Spinal cord (tissue), 10 donors: ENCODE data around the gene APOOL. TPM values are rescaled to one million over a fixed set of nuclear protein-coding genes. Genes with fewer than 3 reads are reported as not detected.
A peak's percentile ranks its signal among the peaks of the same experiment; 100 is the strongest.
"Not testable (repeated sequence)": the region's sequence is repeated elsewhere in the genome, so short reads cannot be mapped to it uniquely, and the experiment has no call there.

ENCODE experiments used
- DNase-seq, 6 donors: peaks; one replicate each; pipeline versions ENCODE4 v3.0.0 to v3.0.0-alpha.2; 2013 to 2015; ENCODE audit warnings: low spot score in 6 of 6, low read depth in 4 of 6
- H3K27ac ChIP-seq: one replicate; pipeline ENCODE4 v1.5.1; 2013; ENCODE audit warnings: low read depth, low read length, control low read depth
- H3K27me3 ChIP-seq: one replicate; pipeline ENCODE4 v1.6.1; 2013; ENCODE audit warnings: low read length; ENCODE audit not compliant: control insufficient read depth, insufficient read depth
- H3K36me3 ChIP-seq: one replicate; pipeline ENCODE4 v1.6.1; 2013; ENCODE audit warnings: low read length; ENCODE audit not compliant: control insufficient read depth, insufficient read depth
- H3K4me1 ChIP-seq: one replicate; pipeline ENCODE4 v1.6.1; 2013; ENCODE audit warnings: low read length; ENCODE audit not compliant: control insufficient read depth, insufficient read depth
- H3K4me3 ChIP-seq: one replicate; pipeline ENCODE4 v1.5.1; 2013; ENCODE audit warnings: low read depth, low read length, control low read depth
- H3K9me3 ChIP-seq: one replicate; pipeline ENCODE4 v1.6.1; 2013; ENCODE audit warnings: low read length; ENCODE audit not compliant: control insufficient read depth, insufficient read depth
- WGBS: methylation state at CpG from one replicate; pipeline ENCODE4 v1.1.5; 2013; ENCODE audit warnings: missing lambda C conversion rate; ENCODE audit not compliant: insufficient coverage; 5-methylcytosine and 5-hydroxymethylcytosine counted together
- long read RNA-seq, 4 donors: transcript quantifications; one replicate each; lab custom pipeline, GENCODE V29; 2026
- polyA plus RNA-seq, 2 donors: library from polyadenylated mRNA; unstranded; fragments of 120-200 nt; gene quantifications; one replicate each; pipeline ENCODE4 v1.2.1, GENCODE V29; 2013; ENCODE audit not compliant: insufficient read length in 2 of 2
- total RNA-seq, 2 donors: library from RNA; depleted of rRNA in 1 of 2; stranded (reverse); fragments of 120-200 nt in 1 of 2; fragments of >200 nt in 1 of 2; gene quantifications; one replicate each; pipeline versions ENCODE4 v1.2.3 to v1.2.4, GENCODE V29; 2013 to 2014
- donor health status: healthy.

APOOL gene
- 10 to 100 TPM; 14.5 to 20.8 TPM for total RNA-seq
- 10 to 100 TPM; 19.3 to 21.3 TPM for polyA plus RNA-seq
- long read RNA-seq, donor 1, partial matches to known transcripts: 6 of 29 reads
- long read RNA-seq, donor 1, other reads (novel, unspliced or antisense): 21 of 29 reads
- long read RNA-seq, donor 2: 0 reads
- long read RNA-seq, donor 3: 0 reads
- long read RNA-seq, donor 4: 0 reads

DNA sequence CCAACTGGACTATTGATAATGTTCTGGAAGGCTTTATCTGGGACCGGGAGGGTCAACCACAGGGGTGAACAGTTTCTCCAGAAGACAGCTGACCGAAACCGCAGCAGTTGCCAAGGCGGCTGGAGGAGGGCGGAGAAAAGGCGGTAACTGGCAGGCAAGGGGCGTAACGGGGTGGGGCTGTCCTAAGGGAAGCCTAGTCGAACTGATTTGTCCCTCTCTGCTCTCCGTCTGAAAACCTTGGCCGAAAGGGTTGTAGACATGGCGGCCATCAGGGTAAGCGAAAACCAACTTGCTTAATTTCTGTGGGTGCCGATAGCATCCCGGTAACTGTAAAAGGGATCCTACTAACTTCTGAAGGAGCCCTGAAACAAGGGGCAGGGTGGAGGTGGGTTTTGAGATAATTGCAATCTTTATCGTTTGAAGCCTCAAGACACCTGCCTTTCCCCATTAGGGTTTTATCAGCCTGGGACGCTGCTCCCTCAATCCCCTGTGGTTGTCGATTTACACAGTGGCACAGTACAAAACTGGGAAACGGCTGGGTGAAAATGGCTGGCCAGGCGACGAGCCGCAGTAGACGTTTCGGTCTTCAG, at the start of gene APOOL:
Gene APOOL, plus strand, starts transcription at position 223 of the 590 bp plus-strand sequence. Its CDS starts 36 bp downstream, at position 259.
- H3K9me3 ChIP-seq: peaks cover 2% of the 10 kb centered on the region
- peaks cover 2% of the 10 kb centered on the region for H3K4me1 ChIP-seq
- peak within 1 kb of the TSS; percentile 57 for H3K27ac ChIP-seq
- DNase-seq: peak; percentile 66 to 96 (median 76)
- no peaks in the 10 kb centered on the region for H3K27me3 ChIP-seq
- H3K4me3 ChIP-seq: peak within 1 kb of the TSS; percentile 62
- no peaks in the 10 kb centered on the region for H3K36me3 ChIP-seq
- 27% methylated on average over 15 of the region's 24 CpGs for WGBS

- Histone ChIP-seq H3K36me3 (no peaks in the 10 kb centered on the region), H3K27me3 (no peaks in the 10 kb centered on the region), H3K9me3 (no peaks in the 10 kb centered on the region), H3K27ac (no peak overlapping the region), H3K4me1 (no peaks in the 10 kb centered on the region), H3K4me3 (no peak overlapping the region)
- WGBS: no CpG with 5 or more reads among the region's 1 CpG
- DNase-seq: no peak
These were observed 47.4 kb upstream of the APOOL start for GRCh38 chrX:84956304-84956703.

DNA sequence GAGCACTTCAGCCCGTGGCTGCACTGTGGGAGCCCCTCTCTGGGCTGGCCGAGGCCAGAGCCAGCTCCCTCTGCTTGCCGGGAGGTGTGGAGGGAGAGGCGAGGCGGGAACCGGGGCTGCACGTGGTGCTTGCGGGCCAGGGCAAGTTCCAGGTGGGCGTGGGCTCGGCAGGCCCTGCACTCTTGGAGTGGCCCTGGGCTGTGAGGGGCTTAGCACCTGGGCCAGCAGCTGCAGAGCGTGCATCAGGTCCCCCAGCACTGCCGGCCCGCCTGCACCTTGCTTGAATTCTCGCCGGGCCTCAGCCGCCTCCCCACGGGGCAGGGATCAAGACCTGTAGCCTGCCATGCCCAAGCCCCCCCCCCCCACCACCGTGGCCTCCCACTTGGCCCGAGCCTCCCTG, 28.9 kb upstream of the APOOL start:
- no peak for DNase-seq
- Histone ChIP-seq H3K36me3 (no peaks in the 10 kb centered on the region), H3K4me1 (no peaks in the 10 kb centered on the region), H3K27ac (no peak overlapping the region), H3K4me3 (no peak overlapping the region), H3K27me3 (no peaks in the 10 kb centered on the region), H3K9me3 (no peaks in the 10 kb centered on the region)
- WGBS: 91% methylated on average over 15 of the region's 19 CpGs

- not testable (repeated sequence) for H3K4me3 ChIP-seq, H3K4me1 ChIP-seq, H3K27me3 ChIP-seq, DNase-seq, H3K27ac ChIP-seq, H3K9me3 ChIP-seq, H3K36me3 ChIP-seq
- WGBS: 100% methylated on average over 1 of the region's 5 CpGs
These were observed 11.9 kb upstream of the APOOL start for GRCh38 chrX:84991739-84992138.

DNA sequence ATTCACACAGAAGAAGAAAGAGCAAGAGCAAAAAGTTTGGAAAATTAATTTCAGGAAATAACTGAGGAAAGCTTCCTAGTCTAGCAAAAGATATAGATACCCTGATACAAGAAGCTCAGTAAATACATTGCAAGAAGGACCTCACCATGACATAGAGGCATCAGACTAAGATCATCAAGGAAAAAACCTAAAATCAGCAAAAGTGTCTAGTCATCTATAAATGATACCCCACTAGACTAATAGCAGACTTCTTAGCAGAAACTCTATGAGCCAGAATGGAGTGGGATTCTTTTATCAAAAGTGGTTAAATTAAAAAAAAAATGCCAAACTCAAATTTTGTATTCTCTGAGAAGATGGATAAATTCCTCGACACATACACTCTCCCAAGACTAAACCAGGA, 10.5 kb upstream of the APOOL start:
- H3K9me3 ChIP-seq: no peaks in the 10 kb centered on the region
- no peak for DNase-seq
- H3K4me3 ChIP-seq: no peak overlapping the region
- no peaks in the 10 kb centered on the region for H3K27me3 ChIP-seq
- no CpG with 5 or more reads among the region's 1 CpG for WGBS
- no peak overlapping the region for H3K27ac ChIP-seq
- H3K36me3 ChIP-seq: no peaks in the 10 kb centered on the region
- H3K4me1 ChIP-seq: no peaks in the 10 kb centered on the region

DNA sequence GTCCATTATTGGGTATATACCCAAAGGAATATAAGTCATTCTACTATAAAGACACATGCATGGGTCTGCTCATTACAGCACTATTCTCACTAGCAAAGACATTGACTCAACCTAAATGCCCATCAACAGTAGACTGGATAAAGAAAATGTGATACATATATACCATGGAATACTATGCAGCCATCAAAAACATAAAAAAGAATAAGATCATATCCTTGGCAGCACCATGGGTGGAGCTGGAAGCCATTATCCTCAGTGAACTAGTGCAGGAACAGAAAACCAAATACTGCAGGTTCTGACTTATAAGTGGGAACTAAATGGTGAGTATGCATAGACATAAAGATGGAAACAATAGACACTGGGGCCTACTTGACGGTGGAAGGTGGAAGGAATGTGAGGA, 2.3 kb upstream of the APOOL start:
- Histone ChIP-seq H3K4me3 (no peak overlapping the region), H3K27me3 (no peaks in the 10 kb centered on the region), H3K4me1 (peaks cover 2% of the 10 kb centered on the region), H3K9me3 (no peaks in the 10 kb centered on the region), H3K27ac (no peak overlapping the region), H3K36me3 (no peaks in the 10 kb centered on the region)
- WGBS: 80% methylated on average over 1 of the region's 1 CpG
- DNase-seq: no peak

DNA sequence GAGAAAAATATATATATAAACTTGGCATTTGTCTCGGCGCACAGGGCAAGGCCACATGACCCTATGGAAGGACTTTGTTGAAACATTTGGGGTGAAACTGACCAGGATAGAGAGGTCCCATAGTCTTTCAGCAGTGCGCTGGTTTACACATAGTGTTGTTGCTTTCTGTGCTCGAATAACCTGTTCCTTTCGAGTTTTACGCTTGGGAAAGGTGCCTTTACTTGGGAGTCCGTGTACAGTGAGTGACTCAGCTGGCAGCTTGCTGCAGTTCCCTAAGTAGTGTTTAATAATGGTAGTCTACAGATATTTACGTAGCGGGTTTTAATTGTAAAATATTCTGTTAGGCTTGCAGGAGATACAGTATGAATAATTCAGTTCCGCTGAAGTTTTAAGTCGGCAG, 578 bp downstream of the APOOL start:
- H3K36me3 ChIP-seq: no peaks in the 10 kb centered on the region
- peak overlapping the region; percentile 62 for H3K4me3 ChIP-seq
- peaks cover 2% of the 10 kb centered on the region for H3K4me1 ChIP-seq
- peak in 1 of 6 donors; percentile 0 for DNase-seq
- peak overlapping the region; percentile 57 for H3K27ac ChIP-seq
- peaks cover 2% of the 10 kb centered on the region for H3K9me3 ChIP-seq
- H3K27me3 ChIP-seq: no peaks in the 10 kb centered on the region
- WGBS: 22% methylated on average over 11 of the region's 11 CpGs

GRCh38 chrX:85012098-85012497, 8.4 kb downstream of the APOOL start:
- Histone ChIP-seq H3K27me3 (no peaks in the 10 kb centered on the region), H3K36me3 (no peaks in the 10 kb centered on the region), H3K4me3 (no peak overlapping the region), H3K27ac (no peak overlapping the region), H3K9me3 (peaks cover 7% of the 10 kb centered on the region), H3K4me1 (no peaks in the 10 kb centered on the region)
- 94% methylated on average over 2 of the region's 2 CpGs for WGBS
- no peak for DNase-seq

GRCh38 chrX:85015351-85015750, 11.7 kb downstream of the APOOL start:
- H3K9me3 ChIP-seq, H3K4me1 ChIP-seq, H3K27me3 ChIP-seq, H3K27ac ChIP-seq, DNase-seq, H3K4me3 ChIP-seq, H3K36me3 ChIP-seq: not testable (repeated sequence)
- WGBS: 89% methylated on average over 4 of the region's 8 CpGs

DNA sequence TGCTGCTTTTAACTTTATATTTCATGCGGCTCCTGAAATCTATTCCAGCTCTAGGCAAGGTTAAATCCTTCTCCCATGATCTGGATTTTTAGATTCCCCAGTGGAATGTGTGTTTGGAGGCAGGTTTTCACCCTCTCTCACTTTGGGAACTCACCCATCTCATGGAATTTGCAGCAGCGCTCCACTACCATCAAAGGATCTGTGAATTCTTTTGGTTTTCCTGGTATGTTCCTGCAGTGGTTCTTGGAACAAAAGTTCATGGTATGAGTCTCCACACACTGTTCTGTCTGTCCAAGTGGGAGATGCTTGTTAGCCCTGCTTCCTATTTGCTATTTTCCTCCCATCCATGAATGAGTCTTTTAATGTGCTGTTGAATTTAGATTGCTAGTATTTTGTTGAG, 14.0 kb downstream of the APOOL start:
- Histone ChIP-seq H3K4me3 (no peak overlapping the region), H3K4me1 (no peaks in the 10 kb centered on the region), H3K27me3 (no peaks in the 10 kb centered on the region), H3K9me3 (peaks cover 3% of the 10 kb centered on the region), H3K36me3 (peaks cover 4% of the 10 kb centered on the region), H3K27ac (no peak overlapping the region)
- no CpG with 5 or more reads among the region's 2 CpGs for WGBS
- DNase-seq: no peak
